Ishikawa (cell line): ENCODE measurements around the gene CEP57L1.

Experiments used
- CEBPB ChIP-seq: IDR thresholded peaks from 2 replicates; pipeline ENCODE4 v1.6.1; 2012
- CREB1 ChIP-seq: IDR thresholded peaks from 2 replicates; pipeline ENCODE4 v1.6.1; 2012; ENCODE audit warnings: low read depth
- EGR1 ChIP-seq: IDR thresholded peaks from 2 replicates; pipeline ENCODE4 v1.6.1; 2012
- EP300 ChIP-seq: IDR thresholded peaks from 2 replicates; pipeline ENCODE4 v1.6.1; 2012; ENCODE audit warnings: borderline replicate concordance
- MAX ChIP-seq: IDR thresholded peaks from 2 replicates; pipeline ENCODE4 v1.6.1; 2012
- NFIC ChIP-seq: IDR thresholded peaks from 2 replicates; pipeline ENCODE4 v1.6.1; 2012
- RAD21 ChIP-seq: IDR thresholded peaks from 2 replicates; pipeline ENCODE4 v1.6.1; 2012; ENCODE audit warnings: low read depth
- TAF1 ChIP-seq: IDR thresholded peaks from 2 replicates; pipeline ENCODE4 v1.6.1; 2012; ENCODE audit warnings: low read depth, mild to moderate bottlenecking
- TCF12 ChIP-seq: IDR thresholded peaks from 2 replicates; pipeline ENCODE4 v1.6.1; 2012; ENCODE audit warnings: low read depth
- TEAD4 ChIP-seq: IDR thresholded peaks from 2 replicates; pipeline ENCODE4 v1.6.1; 2012
- YY1 ChIP-seq: IDR thresholded peaks from 2 replicates; pipeline ENCODE4 v1.6.1; 2012; ENCODE audit warnings: low read depth
- ZBTB7A ChIP-seq: IDR thresholded peaks from 2 replicates; pipeline ENCODE4 v1.6.1; 2012; ENCODE audit warnings: low read depth
- TF ChIP-seq, protein P1 (sequence below): IDR thresholded peaks from 2 replicates; pipeline ENCODE4 v1.6.1; 2012; ENCODE audit warnings: low read depth, mild to moderate bottlenecking

DNA sequence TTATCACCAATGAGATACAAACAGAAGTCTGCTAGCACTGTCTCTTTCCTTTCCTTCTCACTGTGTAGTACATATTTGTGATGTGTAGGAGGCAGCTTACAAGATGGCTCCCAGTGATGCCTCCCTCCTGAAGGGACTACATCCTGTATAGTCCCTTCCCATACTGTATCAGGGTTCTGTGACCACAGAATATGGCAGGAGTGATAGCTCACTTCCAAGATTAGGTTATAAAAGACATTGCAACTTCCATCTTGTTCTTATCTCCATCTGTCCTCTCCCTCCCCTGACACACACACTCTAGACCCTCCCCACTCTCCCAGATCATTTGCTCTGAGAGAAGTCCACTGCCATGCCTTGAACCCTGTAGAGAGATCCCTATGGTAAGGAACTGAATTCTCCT lies 38.6 kb upstream of the CEP57L1 start:
- TF ChIP-seq MAX, result no peak
- TF ChIP-seq TAF1, result no peak
- no peak for TF ChIP-seq CREB1
- TF ChIP-seq TEAD4, result no peak
- TF ChIP-seq TCF12, result no peak
- TF ChIP-seq ZBTB7A, result no peak
- TF ChIP-seq CEBPB, result no peak
- no peak for TF ChIP-seq RAD21
- TF ChIP-seq YY1, result no peak
- no peak for TF ChIP-seq EGR1
- TF ChIP-seq, protein P1, sequence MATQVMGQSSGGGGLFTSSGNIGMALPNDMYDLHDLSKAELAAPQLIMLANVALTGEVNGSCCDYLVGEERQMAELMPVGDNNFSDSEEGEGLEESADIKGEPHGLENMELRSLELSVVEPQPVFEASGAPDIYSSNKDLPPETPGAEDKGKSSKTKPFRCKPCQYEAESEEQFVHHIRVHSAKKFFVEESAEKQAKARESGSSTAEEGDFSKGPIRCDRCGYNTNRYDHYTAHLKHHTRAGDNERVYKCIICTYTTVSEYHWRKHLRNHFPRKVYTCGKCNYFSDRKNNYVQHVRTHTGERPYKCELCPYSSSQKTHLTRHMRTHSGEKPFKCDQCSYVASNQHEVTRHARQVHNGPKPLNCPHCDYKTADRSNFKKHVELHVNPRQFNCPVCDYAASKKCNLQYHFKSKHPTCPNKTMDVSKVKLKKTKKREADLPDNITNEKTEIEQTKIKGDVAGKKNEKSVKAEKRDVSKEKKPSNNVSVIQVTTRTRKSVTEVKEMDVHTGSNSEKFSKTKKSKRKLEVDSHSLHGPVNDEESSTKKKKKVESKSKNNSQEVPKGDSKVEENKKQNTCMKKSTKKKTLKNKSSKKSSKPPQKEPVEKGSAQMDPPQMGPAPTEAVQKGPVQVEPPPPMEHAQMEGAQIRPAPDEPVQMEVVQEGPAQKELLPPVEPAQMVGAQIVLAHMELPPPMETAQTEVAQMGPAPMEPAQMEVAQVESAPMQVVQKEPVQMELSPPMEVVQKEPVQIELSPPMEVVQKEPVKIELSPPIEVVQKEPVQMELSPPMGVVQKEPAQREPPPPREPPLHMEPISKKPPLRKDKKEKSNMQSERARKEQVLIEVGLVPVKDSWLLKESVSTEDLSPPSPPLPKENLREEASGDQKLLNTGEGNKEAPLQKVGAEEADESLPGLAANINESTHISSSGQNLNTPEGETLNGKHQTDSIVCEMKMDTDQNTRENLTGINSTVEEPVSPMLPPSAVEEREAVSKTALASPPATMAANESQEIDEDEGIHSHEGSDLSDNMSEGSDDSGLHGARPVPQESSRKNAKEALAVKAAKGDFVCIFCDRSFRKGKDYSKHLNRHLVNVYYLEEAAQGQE, result no peak
- no peak for TF ChIP-seq EP300
- TF ChIP-seq NFIC, result no peak
